HG03342 (cell line): ENCODE data around the gene COX4I1.
"Not testable (repeated sequence)": the region's sequence is repeated elsewhere in the genome, so short reads cannot be mapped to it uniquely, and the experiment has no call there.

Source experiments
- ATAC-seq: cut with Tn5 transposase; IDR thresholded peaks from one replicate; pipeline ENCODE4 v1.9.1; 2021; ENCODE audit warnings: mild to moderate bottlenecking, moderate library complexity; ENCODE audit not compliant: unreplicated experiment

Gene COX4I1

DNA sequence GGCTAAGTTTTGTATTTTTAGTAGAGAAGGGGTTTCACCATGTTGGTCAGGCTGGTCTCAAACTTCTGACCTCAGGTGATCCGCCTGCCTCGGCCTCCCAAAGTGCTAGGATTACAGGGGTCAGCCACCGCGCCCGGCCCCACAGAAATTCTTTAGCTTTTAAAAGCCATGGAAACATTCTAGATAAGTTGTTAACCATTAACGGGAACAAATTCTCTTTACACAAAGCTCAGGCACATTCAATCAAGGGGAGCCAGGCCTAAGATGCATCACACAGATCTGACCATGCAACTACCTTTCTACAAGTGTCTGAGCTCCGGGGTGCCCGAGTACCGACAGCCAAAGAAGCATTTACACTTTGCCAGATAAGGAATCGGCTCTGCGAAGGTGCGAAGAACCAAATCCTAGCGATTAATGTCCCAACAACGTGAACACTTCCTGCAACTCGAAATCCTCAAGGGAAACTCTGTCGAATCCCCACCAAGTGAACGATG, 1.2 kb upstream of the COX4I1 start:
- ATAC-seq: no peak

DNA sequence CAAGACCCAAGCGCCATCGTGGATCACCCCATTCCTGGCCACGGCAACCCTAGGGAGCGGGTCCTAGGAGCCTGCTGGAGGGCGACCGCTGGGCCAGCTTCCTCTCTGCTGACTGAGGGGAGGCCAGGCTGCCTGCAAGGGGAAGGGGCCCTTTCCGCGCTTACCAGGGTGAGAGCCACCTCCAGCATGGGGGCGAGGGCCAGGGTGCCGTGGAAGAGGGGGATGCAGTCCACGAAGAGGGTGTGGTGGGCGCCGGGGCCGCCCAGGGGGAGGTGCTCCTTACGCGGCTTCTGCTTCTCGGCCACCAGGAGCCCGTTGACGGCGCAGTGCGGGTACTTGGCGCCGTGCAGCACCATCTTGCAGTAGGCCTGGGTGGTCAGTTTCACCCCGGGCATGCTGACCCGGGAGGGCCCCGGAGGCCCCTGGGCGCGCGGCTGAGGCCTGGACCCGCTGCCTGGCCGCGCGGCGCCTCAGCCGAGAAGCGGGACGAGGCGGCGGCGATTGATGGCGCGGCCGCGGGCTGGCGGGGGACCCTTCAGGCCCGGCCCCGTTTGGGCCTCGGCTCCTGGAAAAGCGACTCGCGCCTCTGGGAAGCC, 496 bp upstream of the COX4I1 start:
- peak; percentile 24 for ATAC-seq

DNA sequence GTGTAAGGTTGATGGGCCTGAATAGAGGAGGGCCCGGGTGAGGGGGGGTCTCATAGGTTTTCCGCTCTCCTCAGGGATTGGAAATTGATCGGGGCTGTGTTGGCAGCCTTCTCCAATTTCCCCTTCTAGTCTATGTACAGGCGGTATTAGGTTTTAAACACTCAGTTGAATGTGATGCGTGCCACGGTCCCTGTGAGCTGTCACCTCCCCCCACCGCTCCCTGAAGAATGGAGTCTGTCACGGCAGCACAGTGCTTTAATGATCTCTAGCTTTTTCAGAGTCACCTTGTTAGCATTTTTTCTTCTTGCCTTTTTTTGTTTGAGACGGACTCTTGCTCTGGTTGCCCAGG, 800 bp downstream of the COX4I1 start:
- peak; percentile 20 for ATAC-seq

DNA sequence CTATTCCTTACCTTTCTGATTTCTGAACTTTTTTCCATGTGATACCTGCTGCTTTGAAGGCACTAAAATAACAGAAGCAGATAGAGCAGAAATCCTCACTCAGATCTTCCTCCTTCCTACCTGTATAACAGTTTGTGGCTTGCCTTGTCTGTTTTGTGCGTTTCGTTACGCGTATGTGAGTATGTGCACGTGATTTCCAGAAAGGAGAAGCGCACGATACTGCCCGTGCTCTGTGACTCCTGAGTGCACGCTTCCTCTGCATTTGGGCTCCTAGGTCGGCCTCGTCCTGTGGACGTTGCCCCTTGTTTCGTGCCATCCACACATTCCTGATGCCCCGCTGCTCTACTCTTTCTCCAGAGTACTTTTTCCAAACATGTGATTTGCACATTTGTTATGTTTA, 4.1 kb downstream of the COX4I1 start:
- ATAC-seq: no peak

DNA sequence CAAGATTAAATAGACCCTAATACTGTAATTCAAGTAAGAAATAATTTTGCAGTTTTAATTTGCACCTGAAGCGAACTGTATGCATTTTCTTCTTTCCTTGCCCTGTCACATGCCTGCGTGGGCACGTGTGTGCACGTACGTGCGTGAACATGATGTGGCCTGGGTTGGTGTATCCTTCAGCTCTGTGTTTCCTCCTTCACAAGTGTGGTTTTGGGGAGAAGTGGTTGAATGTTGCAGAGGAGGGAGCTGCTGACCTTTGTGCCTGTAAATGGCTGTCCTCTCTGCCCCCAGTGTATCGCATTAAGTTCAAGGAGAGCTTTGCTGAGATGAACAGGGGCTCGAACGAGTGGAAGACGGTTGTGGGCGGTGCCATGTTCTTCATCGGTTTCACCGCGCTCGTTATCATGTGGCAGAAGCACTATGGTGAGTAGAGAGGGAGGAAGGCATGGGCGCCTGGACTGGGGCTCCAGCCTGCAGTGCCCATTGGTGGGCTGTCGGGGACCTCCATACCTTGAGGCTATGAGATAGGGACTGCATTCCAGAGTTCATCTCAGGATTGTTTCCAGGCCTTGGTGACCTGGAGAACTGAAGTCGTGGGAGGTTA, 6.0 kb downstream of the COX4I1 start:
- no peak for ATAC-seq

DNA sequence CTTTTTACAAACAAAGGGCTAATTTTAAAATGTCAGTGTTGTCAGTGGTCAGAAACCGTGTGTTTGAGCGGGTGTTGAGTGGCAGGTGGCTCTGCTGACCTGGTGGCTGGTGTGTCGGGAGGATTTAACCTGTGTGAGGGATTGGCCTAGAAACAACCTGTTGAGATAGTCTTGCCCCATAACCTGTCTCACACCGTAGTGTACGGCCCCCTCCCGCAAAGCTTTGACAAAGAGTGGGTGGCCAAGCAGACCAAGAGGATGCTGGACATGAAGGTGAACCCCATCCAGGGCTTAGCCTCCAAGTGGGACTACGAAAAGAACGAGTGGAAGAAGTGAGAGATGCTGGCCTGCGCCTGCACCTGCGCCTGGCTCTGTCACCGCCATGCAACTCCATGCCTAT, 7.0 kb downstream of the COX4I1 start:
- ATAC-seq: no peak

DNA sequence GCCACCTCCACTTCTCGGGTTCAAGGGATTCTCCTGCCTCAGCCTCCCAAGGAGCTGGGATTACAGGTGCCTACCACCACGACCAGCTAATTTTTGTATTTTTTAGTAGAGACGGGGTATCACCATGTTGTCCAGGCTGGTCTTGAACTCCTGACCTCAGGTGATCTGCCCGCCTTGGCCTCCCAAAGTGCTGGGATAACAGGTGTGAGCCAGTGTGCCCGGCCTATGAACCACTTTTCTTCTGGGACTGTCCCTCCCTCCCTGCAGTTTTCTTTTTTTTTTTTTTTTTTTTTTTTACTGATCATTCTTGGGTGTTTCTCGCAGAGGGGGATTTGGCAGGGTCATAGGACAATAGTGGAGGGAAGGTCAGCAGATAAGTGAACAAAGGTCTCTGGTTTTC, 7.8 kb downstream of the COX4I1 start:
- ATAC-seq: not testable (repeated sequence)

DNA sequence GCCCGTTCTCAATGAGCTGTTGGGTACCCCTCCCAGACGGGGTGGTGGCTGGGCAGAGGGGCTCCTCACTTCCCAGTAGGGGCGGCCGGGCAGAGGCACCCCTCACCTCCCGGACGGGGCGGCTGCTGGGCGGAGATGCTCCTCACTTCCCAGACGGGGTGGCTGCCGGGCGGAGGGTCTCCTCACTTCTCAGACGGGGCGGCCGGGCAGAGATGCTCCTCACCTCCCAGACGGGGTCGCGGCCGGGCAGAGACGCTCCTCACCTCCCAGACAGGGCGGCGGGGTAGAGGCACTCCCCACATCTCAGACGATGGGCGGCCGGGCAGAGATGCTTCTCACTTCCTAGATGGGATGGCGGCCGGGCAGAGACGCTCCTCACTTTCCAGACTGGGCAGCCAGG, 8.6 kb downstream of the COX4I1 start:
- ATAC-seq: not testable (repeated sequence)

DNA sequence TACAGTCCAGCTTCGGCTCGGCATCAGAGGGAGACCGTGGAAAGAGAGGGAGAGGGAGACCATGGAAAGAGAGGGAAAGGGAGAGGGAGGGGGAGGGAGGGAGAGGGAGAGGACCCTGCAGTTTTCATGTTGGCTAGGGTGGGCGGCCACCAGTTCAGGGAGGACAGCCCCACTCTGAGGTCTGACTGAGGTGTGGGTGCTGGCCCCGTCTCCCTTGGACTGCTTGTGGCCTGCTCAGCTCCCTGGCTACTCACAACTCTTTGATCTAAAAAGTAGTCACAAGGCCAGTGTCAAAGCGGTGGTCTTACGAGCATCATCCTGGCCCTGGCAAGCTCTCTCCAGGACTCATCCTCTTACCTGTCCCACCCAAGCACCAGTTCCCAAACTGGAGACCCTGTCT, 9.4 kb downstream of the COX4I1 start:
- no peak for ATAC-seq

DNA sequence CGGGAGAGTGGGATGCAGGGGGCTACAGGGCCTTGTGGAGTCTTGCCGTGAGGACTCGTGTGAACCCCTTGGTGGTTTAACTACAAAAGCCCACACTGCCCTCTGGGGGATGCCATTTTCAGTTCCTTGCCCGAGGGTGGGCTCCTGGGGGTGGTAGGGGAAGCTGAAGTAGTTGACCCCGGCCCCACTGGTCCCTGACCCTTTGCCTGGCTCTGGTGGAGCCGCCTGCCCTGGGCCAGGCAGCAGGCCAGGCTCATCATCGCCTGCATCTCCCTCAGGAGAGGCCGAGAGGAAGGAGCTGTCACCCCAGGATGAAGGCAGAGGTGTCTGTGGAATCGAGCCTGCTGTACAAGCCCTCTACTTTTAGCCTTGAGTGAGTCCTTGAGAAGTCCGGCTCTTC, 10.2 kb downstream of the COX4I1 start:
- ATAC-seq: no peak

DNA sequence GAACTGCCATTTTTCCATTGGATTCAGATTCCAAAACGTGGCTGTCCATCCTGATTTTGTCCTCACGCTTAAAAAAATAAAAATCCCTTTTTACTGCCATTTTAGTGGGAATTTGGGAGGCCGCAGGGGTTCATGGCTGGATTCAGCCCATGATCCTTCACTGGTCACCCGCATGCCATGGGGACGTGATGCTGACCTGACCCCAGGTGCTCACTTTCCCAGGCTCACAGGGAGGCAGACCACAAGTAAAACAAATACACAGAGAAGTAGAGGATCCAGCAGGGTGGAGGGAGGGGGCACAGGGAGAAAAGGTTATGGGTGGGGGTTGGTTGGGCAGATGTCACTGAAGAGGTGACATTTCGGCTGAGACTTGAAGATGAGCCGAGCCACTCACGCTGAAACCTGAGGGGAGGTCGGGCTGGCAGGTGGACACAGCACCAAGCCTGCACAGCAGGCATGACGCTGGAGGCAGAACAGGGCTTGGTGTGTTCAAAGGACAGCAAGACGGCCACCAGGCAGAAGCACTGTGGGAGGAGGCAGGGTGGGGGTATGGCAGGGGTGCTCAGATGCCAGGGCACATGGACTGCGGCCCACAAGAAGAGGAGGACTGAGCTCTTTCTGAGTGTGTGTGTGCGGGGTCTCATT, 10.7 kb downstream of the COX4I1 start:
- ATAC-seq: no peak

DNA sequence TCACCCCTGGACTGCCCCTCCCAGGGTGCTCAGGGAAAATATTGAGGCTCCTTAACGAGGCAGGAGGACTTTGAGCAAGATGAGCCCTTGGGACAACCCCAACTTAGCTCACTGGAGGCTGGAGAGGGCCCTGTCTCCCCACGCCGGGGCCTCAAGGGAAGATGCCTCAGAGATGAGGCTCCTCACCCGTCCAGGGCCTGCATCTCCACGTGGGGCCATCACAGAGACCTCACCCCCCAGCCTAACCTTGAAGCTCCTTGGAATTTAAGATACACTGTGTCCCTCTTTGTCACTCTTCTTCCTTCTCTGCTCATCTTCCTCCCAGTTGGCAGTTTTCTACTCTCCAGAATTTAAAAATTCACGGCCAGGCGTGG, 11.2 kb downstream of the COX4I1 start:
- ATAC-seq: no peak

DNA sequence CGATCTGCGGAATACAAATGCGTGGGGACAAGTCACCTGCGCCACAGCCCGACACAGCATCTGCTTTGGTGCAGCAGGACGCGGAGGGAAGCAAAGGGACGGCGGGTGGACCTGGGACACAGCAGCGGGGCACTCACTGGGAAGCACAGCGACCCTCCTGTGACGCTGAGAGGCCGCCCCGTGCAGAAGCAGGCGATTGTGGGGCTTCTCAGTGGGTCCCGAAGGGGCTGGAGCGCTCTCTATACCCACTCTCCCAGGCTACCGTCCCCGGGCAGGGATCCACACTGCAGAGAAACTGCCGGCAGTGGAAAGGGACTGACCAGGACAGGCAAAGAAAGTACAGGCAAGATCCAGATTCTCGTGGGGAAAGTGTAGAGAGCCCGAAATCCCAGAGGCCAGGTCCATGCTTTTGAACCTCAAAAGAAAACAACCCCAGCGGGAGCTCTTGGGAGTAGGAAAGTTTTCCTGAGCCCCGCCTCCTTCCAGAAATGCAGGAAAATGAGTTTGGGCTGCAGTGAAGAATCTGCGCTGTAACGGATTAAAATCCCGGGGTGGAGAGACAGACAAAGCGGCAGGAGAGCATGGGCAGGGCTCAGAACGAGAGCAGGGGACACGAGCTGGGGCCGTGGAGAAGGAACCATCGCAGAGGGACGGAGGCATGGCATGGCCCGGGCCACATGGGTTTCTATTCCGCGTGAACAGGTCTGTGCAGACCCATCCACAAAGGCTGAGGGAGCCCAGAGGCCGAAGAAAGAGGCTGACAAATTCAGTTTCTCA, 12.7 kb downstream of the COX4I1 start:
- ATAC-seq: no peak

DNA sequence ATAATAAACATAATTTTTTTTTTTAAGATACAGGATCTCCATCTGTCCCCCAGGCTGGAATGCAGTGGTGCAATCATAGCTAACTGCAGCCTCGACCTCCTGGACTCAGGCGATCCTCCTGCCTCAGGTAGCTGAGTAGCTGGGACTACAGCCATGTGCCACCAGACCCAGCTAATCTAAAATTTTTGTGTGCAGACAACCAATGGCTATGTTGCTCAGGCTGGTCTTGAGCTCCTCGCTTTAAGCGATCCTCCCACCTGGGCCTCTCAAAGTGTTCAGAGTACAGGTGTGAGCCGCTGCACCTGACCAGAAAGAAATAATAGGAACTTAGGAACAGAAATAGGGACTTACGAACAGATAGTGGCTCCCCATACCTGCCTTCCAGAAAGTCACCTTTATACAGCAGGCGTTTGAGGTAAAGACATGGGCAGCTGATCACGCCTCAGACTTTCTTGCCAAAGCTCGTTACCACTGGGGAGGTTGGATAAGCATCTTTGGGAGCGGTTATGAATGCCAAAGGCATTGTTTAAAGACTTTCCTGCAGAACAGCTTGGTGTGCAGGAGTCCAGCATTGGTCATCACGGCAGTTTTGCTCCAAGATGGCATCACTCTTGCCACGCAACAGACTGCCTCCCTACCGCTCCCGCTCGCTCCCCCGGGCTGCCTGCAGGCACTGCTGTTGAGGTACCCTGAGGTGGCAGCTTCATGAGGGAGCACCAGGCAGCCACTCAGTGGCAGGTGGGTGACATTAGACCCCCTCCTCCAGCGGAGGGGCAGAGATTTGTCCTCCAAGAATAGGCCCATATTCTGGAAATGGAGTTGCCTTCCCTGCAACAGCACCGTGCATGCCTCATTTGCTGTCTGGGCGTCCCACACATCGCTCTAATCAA, 13.6 kb downstream of the COX4I1 start:
- ATAC-seq: no peak

DNA sequence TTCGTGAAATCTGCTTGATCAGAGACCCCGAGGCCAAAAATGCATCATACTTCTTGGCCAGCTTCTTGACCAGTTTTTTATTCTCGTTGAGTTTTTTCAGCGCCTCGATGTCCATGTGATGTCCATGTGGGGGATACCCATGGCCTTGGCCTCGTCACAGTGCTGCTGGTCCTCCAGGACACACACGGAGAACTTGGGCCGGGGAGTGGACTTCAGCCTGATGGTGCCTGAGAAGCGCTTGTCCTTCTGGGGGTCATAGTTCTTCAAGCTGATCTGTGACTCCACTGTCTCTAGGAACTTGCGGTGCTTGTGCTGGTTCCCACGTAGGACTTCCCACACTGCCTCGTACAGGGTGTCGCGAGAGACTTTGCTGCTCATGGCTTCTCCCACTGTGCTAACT, 16.7 kb downstream of the COX4I1 start:
- no peak for ATAC-seq

DNA sequence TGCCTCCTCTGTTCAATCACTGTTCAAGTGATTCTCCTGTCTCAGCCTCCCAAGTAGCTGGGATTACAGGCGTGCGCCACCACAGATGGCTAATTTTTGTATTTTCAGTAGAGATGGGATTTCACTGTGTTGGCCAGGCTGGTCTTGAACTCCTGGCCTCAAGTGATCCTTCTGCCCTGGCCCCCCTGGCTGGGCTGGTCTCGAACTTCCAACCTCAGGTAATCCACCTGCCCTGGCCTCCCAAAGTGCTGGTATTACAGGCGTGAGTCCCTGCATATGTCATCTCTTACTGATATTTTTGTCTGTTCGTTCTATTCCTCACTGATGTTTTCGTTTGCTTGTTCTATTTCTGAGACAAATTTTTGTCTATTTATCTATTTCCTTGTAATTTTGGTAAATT, 17.7 kb downstream of the COX4I1 start:
- ATAC-seq: not testable (repeated sequence)

DNA sequence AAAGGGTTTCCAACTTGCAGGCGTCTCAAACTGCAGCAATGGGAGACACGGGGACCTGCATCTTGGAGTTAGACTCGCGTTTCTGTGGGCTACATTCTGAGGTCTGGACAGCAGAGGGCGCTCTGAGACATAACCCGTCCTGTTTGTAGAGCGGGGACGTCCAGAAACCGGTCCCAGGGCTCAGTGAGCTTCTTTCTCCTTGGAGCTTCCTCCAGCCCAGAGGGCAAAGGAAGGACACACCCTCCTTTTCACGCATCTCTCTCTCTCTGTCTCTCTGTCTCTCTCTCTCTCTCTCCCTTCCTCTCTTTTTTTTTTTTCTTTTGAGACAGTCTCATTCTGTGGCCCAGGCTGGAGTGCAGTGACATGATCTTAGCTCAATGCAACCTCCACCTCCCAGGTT, 19.8 kb downstream of the COX4I1 start:
- ATAC-seq: no peak

DNA sequence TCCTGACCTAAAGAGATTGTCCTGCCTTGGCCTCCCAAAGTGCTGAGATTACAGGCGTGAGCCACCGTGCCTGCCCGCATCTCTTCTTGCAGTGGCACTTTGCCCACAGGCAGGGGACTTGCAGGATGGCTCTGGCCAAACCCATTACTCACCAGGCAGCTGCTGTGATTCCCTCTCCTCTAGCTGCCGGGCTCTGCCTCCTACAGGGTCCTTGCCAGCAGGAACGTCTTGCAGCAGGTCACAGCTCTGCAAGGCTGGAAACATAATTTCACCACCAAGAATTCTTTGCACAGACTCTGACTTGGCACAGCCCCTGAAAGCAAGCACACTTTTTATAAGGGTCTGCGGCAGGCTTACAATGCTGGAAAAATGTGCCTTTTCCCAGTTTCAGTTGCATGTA, 20.3 kb downstream of the COX4I1 start:
- ATAC-seq: no peak

DNA sequence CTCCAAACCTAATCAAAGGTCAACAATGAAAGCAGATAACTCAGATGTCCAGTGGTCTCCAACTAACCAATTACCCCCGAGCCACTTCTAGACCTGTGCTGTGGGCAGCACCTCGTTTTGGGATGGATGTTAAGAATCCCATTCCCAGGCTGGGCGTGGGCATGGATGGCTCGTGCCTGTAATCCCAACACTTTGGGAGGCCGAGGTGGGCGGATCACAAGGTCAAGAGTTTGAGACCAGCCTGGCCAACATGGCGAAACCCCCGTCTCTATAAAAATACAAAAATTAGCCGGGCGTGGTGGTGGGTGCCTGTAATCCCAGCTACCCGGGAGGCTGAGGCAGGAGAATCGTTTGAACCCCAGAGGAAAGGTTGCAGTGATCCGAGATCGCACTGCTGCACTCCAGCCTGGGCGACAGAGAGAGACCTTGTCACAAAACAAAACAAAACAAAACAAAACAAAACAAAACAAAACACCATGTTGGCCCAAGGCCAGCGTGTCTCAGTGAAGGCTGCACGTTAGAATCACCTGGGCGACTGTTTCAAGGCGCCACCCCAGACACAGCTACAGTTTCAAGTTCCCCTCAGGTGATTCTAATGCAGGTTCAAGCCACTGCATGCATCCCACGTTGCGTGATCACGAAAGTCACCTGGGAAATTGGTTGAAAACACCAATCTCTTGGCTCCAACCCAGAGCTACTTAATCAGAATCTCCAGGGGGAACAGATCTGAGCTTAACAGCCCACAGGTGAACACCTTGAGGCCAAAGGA, 21.3 kb downstream of the COX4I1 start:
- ATAC-seq: no peak
